OCI-LY3 (cell line): Measurements from ENCODE around the gene ZNF438.
A peak's percentile ranks its signal among the peaks of the same experiment; 100 is the strongest.

Experiments
- H2AFZ ChIP-seq: fragments of 200-600, 300-600 bp; shearing (Covaris generic); 2 replicates; pipeline ENCODE4 v1.6.0; 2014; ENCODE audit warnings: antibody characterized with exemption, low read depth, low read length
- H3K27ac ChIP-seq: fragments of 200-600, 300-600 bp; sonication (generic); 2 replicates; pipeline ENCODE4 v1.5.1; 2014; ENCODE audit warnings: mild to moderate bottlenecking, low read length, moderate library complexity, mixed read lengths
- H3K27me3 ChIP-seq: fragments of 200-600, 300-600 bp; sonication (generic); 2 replicates; pipeline ENCODE4 v1.6.1; 2014; ENCODE audit warnings: low read depth, low read length, mixed read lengths
- H3K36me3 ChIP-seq: fragments of 200-600, 300-600 bp; sonication (generic); replicated peaks from 2 replicates; pipeline ENCODE3; 2014; ENCODE audit warnings: low read depth, low read length, mixed read lengths
- H3K4me1 ChIP-seq: fragments of 300-600, 200-600 bp; sonication (generic); 2 replicates; pipeline ENCODE4 v1.6.1; 2014; ENCODE audit warnings: low read length, mixed read lengths
- H3K4me2 ChIP-seq: fragments of 200-600, 300-600 bp; sonication (generic); 2 replicates; pipeline ENCODE4 v1.6.1; 2014; ENCODE audit warnings: low read length, mixed read lengths
- H3K4me3 ChIP-seq: fragments of 300-600, 200-600 bp; sonication (generic); 2 replicates; pipeline ENCODE4 v1.5.1; 2014; ENCODE audit warnings: antibody characterized with exemption, mild to moderate bottlenecking, low read length, moderate library complexity
- H3K79me2 ChIP-seq: fragments of 300-600, 200-600 bp; shearing (Covaris generic); 2 replicates; pipeline ENCODE4 v1.6.1; 2014; ENCODE audit warnings: mild to moderate bottlenecking, low read length, mixed read lengths
- H3K9ac ChIP-seq: fragments of 300-600, 200-600 bp; shearing (Covaris generic); 2 replicates; pipeline ENCODE4 v1.6.0; 2014; ENCODE audit warnings: mild to moderate bottlenecking, low read length, moderate library complexity
- H3K9me3 ChIP-seq: fragments of 200-600, 300-600 bp; shearing (Covaris generic); 2 replicates; pipeline ENCODE4 v1.6.1; 2014; ENCODE audit warnings: low read length, mixed read lengths; ENCODE audit not compliant: insufficient read depth
- H4K20me1 ChIP-seq: fragments of 200-600, 300-600 bp; sonication (generic); 2 replicates; pipeline ENCODE4 v1.6.1; 2016; ENCODE audit warnings: low read length, mixed read lengths; ENCODE audit not compliant: insufficient read depth
- EZH2phosphoT487 ChIP-seq: fragments of 200-600 bp; shearing (Covaris generic); IDR thresholded peaks from 2 replicates; pipeline ENCODE4 v1.6.1; 2018; ENCODE audit warnings: antibody characterized with exemption, mixed run types, low read depth
- TF ChIP-seq, protein P1 (sequence below): fragments of 200-600, 300-600 bp; sonication (generic); IDR thresholded peaks from 2 replicates; pipeline ENCODE4 v1.5.1; 2014; ENCODE audit warnings: antibody characterized with exemption, low read length, low read depth

Gene ZNF438

DNA sequence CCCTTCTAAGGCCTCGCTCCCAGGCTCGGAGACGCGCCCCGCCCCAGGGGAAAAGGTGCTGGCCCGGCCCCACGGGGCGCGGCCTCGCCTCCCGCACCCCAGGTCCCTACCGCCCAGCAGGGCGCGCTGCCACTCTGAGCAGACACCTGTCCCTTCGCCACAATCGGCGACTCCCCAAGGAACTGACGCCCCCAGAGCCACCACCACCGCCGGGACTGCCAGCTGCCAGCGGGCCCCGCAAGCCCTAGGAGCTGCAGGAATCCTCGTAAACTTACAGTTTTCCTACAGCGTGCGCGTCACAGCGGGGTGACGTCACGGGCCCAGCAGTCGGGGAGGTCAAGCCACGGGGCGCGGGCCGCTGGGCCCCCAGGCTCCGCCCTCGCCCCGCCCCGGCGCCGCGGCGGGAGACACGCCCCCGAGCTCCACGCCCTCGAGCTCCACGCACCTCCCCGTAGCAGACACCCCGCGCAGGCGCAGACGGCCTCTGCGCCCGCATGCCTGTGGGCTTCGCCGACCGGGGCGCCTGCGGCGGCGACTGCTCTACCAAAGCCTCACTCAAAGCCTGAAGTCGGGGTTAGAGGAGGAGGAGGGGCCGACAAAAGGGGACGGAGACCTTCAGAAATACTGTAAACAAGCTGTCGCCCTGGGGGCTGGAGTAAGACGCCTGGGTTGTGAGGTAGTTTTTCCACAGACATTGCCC, at the start of gene ZNF438:
ZNF438 (minus strand) TSS at position 308 of the 700 bp plus-strand sequence. CDS start 154,831 bp downstream, outside the sequence.
- TF ChIP-seq EZH2phosphoT487: no peak
- TF ChIP-seq, protein P1, sequence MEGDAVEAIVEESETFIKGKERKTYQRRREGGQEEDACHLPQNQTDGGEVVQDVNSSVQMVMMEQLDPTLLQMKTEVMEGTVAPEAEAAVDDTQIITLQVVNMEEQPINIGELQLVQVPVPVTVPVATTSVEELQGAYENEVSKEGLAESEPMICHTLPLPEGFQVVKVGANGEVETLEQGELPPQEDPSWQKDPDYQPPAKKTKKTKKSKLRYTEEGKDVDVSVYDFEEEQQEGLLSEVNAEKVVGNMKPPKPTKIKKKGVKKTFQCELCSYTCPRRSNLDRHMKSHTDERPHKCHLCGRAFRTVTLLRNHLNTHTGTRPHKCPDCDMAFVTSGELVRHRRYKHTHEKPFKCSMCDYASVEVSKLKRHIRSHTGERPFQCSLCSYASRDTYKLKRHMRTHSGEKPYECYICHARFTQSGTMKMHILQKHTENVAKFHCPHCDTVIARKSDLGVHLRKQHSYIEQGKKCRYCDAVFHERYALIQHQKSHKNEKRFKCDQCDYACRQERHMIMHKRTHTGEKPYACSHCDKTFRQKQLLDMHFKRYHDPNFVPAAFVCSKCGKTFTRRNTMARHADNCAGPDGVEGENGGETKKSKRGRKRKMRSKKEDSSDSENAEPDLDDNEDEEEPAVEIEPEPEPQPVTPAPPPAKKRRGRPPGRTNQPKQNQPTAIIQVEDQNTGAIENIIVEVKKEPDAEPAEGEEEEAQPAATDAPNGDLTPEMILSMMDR: peak; percentile 64
- Histone ChIP-seq H3K27me3 (no peaks in the 10 kb centered on the region), H3K4me3 (peak within 1 kb of the TSS; percentile 93), H3K79me2 (peaks cover 6% of the 10 kb centered on the region), H3K27ac (peak within 1 kb of the TSS; percentile 91), H4K20me1 (no peaks in the 10 kb centered on the region), H2AFZ (peak within 1 kb of the TSS; percentile 94), H3K36me3 (no peaks in the 10 kb centered on the region), H3K9me3 (no peaks in the 10 kb centered on the region), H3K4me2 (peak within 1 kb of the TSS; percentile 99), H3K4me1 (peaks cover 28% of the 10 kb centered on the region), H3K9ac (peak within 1 kb of the TSS; percentile 99)

GRCh38 chr10:31076610-31076988, 44.9 kb upstream of the ZNF438 start:
- no peak for TF ChIP-seq EZH2phosphoT487
- TF ChIP-seq, protein P1: no peak
- H3K79me2 ChIP-seq: no peaks in the 10 kb centered on the region

DNA sequence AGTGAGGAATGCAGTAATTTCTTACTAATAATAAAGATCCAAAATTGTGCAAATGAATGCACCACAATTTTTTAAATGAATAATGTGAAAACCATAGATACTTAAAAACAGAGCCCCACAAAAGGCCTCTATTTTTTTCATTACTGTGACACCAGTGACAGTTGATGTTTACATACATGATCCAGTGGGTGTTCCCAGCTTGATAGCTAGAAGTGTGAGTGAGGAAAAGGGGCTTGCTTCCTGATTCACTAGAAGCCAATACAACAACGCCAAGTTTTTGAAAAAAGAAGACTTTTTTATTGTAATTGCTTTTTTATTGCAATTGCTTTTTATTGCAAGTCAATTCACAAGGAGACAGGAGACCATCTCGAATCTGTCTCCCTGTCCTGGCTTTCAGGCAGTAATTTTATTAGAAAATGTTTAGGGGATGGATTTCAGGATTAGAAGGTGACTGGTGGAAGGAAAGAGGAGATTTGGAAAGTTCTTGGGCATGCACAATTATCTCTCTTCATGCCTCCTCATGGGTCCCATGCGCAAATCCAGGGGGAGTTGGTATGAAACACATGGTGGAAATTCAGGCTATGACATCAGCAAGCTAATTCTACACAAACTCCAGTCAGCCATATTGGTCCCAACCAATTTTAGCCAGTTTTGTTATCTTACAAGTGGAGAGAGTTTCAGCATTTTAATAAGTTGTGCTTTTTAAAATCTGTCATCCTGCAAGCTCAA, 44.4 kb upstream of the ZNF438 start:
- Histone ChIP-seq H3K27me3 (peaks cover 13% of the 10 kb centered on the region; the same call in 1 of the 2 replicates), H3K79me2 (no peaks in the 10 kb centered on the region), H4K20me1 (no peaks in the 10 kb centered on the region), H3K9me3 (no peaks in the 10 kb centered on the region), H3K9ac (no peak overlapping the region), H3K27ac (no peak overlapping the region), H3K4me2 (no peak overlapping the region), H3K4me3 (no peak overlapping the region), H2AFZ (no peak overlapping the region), H3K36me3 (no peaks in the 10 kb centered on the region), H3K4me1 (no peaks in the 10 kb centered on the region)
- TF ChIP-seq, protein P1: no peak
- TF ChIP-seq EZH2phosphoT487: no peak

More at GRCh38 chr10:31076610-31076988, 44.9 kb upstream of the ZNF438 start:
- Histone ChIP-seq H3K27ac (no peak overlapping the region), H3K4me1 (no peaks in the 10 kb centered on the region), H3K4me3 (no peak overlapping the region), H3K9me3 (no peaks in the 10 kb centered on the region), H3K27me3 (peaks cover 8% of the 10 kb centered on the region; the same call in 1 of the 2 replicates), H3K36me3 (no peaks in the 10 kb centered on the region), H3K9ac (no peak overlapping the region), H4K20me1 (no peaks in the 10 kb centered on the region), H2AFZ (no peak overlapping the region), H3K4me2 (no peak overlapping the region)

DNA sequence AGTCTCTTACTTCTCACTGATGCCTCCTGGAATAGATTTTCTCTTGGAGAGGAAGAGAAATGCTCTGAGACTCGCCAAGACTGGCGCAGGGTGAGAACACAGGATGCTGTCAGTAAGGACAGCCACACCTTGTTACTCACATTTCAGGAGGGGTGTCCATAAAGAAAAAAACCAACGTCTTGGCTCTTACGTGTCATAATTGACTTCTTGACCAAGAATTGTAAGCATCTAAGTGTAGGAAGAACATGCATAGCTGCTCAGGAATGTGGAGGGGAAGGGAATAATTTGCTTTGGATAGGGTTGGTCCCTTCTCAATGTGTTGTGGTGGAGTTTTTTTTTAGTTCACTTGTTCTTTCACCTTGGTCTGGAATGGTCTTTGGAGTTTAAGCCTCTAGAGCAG, 43.8 kb upstream of the ZNF438 start:
- no peak overlapping the region for H3K4me3 ChIP-seq
- H2AFZ ChIP-seq: no peak overlapping the region
- no peaks in the 10 kb centered on the region for H3K9me3 ChIP-seq
- H3K27me3 ChIP-seq: peaks cover 16% of the 10 kb centered on the region; the same call in 1 of the 2 replicates
- no peaks in the 10 kb centered on the region for H3K79me2 ChIP-seq
- H3K9ac ChIP-seq: no peak overlapping the region
- no peaks in the 10 kb centered on the region for H4K20me1 ChIP-seq
- H3K4me1 ChIP-seq: no peaks in the 10 kb centered on the region
- no peak overlapping the region for H3K4me2 ChIP-seq
- no peak overlapping the region for H3K27ac ChIP-seq
- TF ChIP-seq, protein P1: no peak
- TF ChIP-seq EZH2phosphoT487: no peak
- no peaks in the 10 kb centered on the region for H3K36me3 ChIP-seq
